ENCODE data around the gene SELENOS.

GRCh38 chr15:101305820-101306255 is 28.6 kb upstream of the SELENOS start:
- TF ChIP-seq, protein P1, sequence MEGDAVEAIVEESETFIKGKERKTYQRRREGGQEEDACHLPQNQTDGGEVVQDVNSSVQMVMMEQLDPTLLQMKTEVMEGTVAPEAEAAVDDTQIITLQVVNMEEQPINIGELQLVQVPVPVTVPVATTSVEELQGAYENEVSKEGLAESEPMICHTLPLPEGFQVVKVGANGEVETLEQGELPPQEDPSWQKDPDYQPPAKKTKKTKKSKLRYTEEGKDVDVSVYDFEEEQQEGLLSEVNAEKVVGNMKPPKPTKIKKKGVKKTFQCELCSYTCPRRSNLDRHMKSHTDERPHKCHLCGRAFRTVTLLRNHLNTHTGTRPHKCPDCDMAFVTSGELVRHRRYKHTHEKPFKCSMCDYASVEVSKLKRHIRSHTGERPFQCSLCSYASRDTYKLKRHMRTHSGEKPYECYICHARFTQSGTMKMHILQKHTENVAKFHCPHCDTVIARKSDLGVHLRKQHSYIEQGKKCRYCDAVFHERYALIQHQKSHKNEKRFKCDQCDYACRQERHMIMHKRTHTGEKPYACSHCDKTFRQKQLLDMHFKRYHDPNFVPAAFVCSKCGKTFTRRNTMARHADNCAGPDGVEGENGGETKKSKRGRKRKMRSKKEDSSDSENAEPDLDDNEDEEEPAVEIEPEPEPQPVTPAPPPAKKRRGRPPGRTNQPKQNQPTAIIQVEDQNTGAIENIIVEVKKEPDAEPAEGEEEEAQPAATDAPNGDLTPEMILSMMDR (IDR thresholded peaks at IDR 0.05), result no peak
- TF ChIP-seq POLR2A (IDR thresholded peaks at IDR 0.05) (no peak), EP300 (IDR thresholded peaks at IDR 0.05) (no peak)
